ENCODE measurements around the gene SMPD4.
"Not testable (repeated sequence)": the region's sequence is repeated elsewhere in the genome, so short reads cannot be mapped to it uniquely, and the experiment has no call there.

SMPD4 gene

GRCh38 chr2:130181325-130181879, at the start of gene SMPD4:
SMPD4 (minus strand) TSS chr2:130181602; CDS start chr2:130176592, 5,010 bp downstream.
- peak within 1 kb of the TSS; percentile 89 for H3K4me3 ChIP-seq (ENCODE audit: low read depth, low read length)

GRCh38 chr2:130230907-130231306, 49.5 kb upstream of the SMPD4 start:
- H3K4me3 ChIP-seq (ENCODE audit: low read depth, low read length), result not testable (repeated sequence)

DNA sequence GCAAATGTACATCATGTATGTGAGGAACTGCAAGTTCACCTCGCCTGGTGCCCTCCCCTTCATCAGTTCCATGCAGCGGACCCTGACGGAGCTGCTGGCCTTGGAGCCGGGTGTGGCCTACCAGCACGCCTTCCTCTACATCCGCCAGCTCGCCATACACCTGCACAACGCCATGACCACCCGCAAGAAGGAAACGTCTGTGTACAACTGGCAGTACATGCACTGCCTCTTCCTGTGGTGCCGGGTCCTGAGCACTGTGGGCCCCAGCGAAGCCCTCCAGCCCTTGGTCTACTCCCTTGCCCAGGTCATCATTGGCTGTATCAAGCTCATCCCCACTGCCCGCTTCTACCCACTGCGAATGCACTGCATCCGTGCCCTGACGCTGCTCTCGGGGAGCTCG, 49.0 kb upstream of the SMPD4 start:
- H3K4me3 ChIP-seq (ENCODE audit: low read depth, low read length), result not testable (repeated sequence)

- H3K4me3 ChIP-seq (ENCODE audit: low read depth, low read length), result not testable (repeated sequence)
Observed at GRCh38 chr2:130229161-130229510, 47.7 kb upstream of the SMPD4 start.

GRCh38 chr2:130228467-130229160, 47.2 kb upstream of the SMPD4 start:
- not testable (repeated sequence) for H3K4me3 ChIP-seq (ENCODE audit: low read depth, low read length)

DNA sequence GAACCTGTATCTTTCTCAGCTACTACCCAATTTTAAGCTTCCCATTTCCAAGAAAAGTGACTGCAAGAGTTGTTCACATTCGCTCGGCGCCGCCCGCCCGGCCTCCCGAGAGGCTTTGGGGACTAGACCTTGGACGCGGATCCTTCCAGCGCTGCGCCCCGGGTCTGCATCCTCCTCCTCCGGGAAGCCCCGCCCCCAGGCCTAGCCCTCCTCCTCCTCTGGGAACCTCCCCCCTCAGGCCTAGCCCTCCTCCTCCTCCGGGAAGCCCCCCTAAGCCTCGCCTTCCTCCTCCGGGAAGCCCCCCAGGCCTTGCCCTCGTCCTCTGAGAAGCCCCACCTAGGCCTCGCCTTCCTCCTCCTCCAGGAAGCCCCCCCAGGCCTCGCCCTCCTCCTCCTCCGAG, 46.6 kb upstream of the SMPD4 start:
- H3K4me3 ChIP-seq (ENCODE audit: low read depth, low read length), result not testable (repeated sequence)

DNA sequence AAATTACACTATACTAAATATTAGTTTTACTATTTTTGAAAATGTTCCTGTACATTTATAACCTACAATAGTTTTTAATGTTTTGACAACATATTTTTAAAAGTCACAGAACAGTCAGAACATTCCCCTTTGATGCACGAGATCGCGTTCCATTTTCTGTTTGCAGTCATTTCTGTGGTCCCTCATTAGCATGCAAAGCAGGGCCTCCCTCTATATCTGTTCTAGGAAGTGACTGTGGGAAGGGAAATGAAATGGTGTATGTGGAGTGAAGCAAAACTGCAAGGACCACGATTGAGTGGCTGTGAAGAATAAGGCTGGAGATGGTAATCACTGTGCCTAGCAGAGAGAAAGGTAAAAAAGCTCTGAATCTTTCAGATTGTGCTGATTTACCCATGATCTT, 41.1 kb upstream of the SMPD4 start:
- not testable (repeated sequence) for H3K4me3 ChIP-seq (ENCODE audit: low read depth, low read length)

DNA sequence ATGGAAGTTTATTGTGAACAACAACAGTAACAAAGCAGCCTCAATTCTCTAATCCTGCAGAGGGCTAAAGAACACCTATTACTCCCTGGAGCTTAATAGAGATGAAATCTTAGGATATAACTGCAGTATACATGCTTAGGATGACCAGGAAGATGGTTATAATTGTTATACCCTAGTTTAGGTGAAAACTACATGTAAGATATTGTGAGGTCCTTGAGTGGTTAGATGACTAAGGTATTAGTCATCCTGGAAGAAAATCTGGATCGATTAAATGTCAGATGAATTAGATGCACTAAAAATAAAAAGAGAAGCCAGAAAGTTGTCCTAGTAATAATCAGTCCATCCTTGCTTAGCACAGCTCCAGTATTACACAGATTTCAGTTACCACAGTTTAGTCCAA, 39.1 kb upstream of the SMPD4 start:
- H3K4me3 ChIP-seq (ENCODE audit: low read depth, low read length), result not testable (repeated sequence)

- not testable (repeated sequence) for H3K4me3 ChIP-seq (ENCODE audit: low read depth, low read length)
Observed at GRCh38 chr2:130219147-130219546, 37.7 kb upstream of the SMPD4 start.

GRCh38 chr2:130207051-130207450, 25.6 kb upstream of the SMPD4 start:
- not testable (repeated sequence) for H3K4me3 ChIP-seq (ENCODE audit: low read depth, low read length)

DNA sequence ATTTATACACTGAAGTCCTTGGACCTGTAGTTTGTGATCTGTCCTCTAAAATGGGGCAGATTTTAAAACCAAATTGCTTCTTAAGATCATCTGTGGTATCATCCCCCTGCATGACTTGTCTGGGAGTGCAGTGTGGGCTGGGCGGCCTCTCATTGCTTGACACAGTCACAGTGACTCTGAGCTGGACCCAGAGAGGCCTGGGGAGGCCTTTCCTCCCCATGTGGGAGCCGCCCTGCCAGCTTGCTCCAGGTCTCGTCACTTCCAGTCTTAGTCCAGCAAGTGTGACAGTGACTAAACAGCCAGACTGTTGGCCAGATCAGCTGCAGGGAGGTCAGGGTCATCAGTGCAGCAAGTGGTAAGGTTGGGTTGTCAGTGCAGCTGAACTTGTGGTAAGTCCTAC, 21.7 kb upstream of the SMPD4 start:
- not testable (repeated sequence) for H3K4me3 ChIP-seq (ENCODE audit: low read depth, low read length)

GRCh38 chr2:130202518-130202917, 21.1 kb upstream of the SMPD4 start:
- not testable (repeated sequence) for H3K4me3 ChIP-seq (ENCODE audit: low read depth, low read length)

- H3K4me3 ChIP-seq (ENCODE audit: low read depth, low read length), result no peak within 1 kb of the TSS
Observed at GRCh38 chr2:130198343-130198742, 16.9 kb upstream of the SMPD4 start, which contains the start of gene TUBA3E. TUBA3E (minus strand) TSS chr2:130198439; CDS start chr2:130198360, 79 bp downstream.

- H3K4me3 ChIP-seq (ENCODE audit: low read depth, low read length), result not testable (repeated sequence)
Observed at GRCh38 chr2:130196052-130196451, 14.7 kb upstream of the SMPD4 start.

- H3K4me3 ChIP-seq (ENCODE audit: low read depth, low read length), result not testable (repeated sequence)
Observed at GRCh38 chr2:130195089-130195635, 13.8 kb upstream of the SMPD4 start.

- H3K4me3 ChIP-seq (ENCODE audit: low read depth, low read length), result not testable (repeated sequence)
Observed at GRCh38 chr2:130193824-130194223, 12.4 kb upstream of the SMPD4 start.

DNA sequence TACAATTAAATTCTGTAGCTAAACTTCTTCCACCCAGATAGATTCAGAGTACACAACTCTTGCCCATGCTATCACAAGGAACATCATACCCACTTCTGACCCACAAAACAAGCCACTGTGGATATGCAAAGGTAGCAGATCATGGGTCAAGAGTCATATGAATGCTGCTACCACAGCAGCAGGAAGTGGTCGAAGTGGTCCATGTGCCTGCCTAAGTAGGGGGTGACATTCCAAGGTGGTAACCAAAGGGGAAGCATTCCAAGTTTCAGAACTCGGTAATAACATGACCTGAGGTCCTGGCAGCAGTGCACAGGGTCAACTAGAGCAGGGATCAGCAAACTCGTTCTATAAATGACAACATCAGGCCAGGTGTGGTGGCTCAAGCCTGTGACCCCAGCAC, 11.0 kb upstream of the SMPD4 start:
- H3K4me3 ChIP-seq (ENCODE audit: low read depth, low read length), result not testable (repeated sequence)

- H3K4me3 ChIP-seq (ENCODE audit: low read depth, low read length), result not testable (repeated sequence)
Observed at GRCh38 chr2:130191319-130191718, 9.9 kb upstream of the SMPD4 start.

- no peak overlapping the region for H3K4me3 ChIP-seq (ENCODE audit: low read depth, low read length)
Observed at GRCh38 chr2:130190237-130190636, 8.8 kb upstream of the SMPD4 start.

DNA sequence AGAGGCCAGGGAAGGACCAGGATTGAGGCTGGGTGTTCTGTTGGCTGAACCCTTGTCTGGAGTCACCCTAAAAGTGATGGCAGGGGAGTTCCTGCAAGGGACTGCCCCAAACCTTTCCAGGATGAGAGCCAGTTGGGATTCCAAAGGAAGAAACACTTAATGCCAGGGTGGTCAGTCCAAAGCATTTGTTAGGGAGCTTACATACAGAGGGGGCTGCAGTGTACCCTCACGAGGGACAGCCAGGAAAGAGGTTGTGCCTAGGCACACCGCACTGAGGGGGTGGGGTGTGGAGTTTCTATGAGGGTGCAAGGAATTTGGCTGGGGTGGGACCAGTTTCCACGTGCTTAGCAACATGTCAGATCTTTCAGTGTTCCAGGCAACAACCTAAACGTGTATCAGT, 7.6 kb upstream of the SMPD4 start:
- H3K4me3 ChIP-seq (ENCODE audit: low read depth, low read length), result not testable (repeated sequence)

GRCh38 chr2:130187859-130188792, 6.7 kb upstream of the SMPD4 start:
- H3K4me3 ChIP-seq (ENCODE audit: low read depth, low read length), result not testable (repeated sequence)
